Muscle layer of duodenum (tissue), 2 donors: ENCODE results near the gene PRPS2.

Experiments
- H3K27ac ChIP-seq: one replicate; pipeline ENCODE4 v1.7.0; 2013; ENCODE audit warnings: mild to moderate bottlenecking, low read length
- H3K27me3 ChIP-seq: one replicate; pipeline ENCODE4 v1.7.0; 2013; ENCODE audit warnings: low read depth, mild to moderate bottlenecking, control low read depth, low read length
- H3K36me3 ChIP-seq, 2 donors: one replicate each; pipeline ENCODE4 v1.7.0; 2013; ENCODE audit warnings: low read length in 2 of 2, control low read depth in 1 of 2, mild to moderate bottlenecking in 1 of 2; ENCODE audit not compliant: insufficient read depth in 2 of 2, control insufficient read depth in 1 of 2
- H3K4me1 ChIP-seq, 2 donors: one replicate each; pipeline ENCODE4 v1.7.0; 2013; ENCODE audit warnings: low read length in 2 of 2, mild to moderate bottlenecking in 2 of 2, control low read depth in 1 of 2, moderate library complexity in 1 of 2; ENCODE audit not compliant: insufficient read depth in 2 of 2, control insufficient read depth in 1 of 2
- H3K4me3 ChIP-seq, 2 donors: one replicate each; pipeline ENCODE4 v1.7.0; 2013; ENCODE audit warnings: low read length in 2 of 2, low read depth in 1 of 2, mild to moderate bottlenecking in 1 of 2
- H3K9me3 ChIP-seq, 2 donors: one replicate each; pipeline ENCODE4 v1.7.0; 2013; ENCODE audit warnings: low read length in 2 of 2, control low read depth in 1 of 2, mild to moderate bottlenecking in 1 of 2; ENCODE audit not compliant: control insufficient read depth in 1 of 2
- donor health status: healthy.

PRPS2 gene

DNA sequence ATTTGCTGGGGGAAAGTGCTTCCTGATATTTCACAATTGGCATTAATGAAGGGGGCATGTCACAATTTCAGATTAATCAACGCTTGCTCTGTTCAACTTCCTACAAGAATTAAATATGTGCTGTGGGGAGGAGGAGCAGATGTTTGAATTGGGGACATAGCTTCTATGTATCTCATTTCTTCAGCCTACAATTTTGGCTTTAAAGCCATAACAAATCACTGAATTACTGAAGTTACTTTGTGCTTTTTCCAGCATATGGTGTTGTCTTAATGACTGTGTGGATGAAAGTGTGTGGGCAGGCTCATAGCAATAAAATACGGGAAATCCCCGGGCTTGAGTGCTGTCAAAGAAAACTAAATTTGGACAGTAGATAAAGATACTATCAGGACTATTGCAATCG is 76.5 kb downstream of the PRPS2 start:
- Histone ChIP-seq H3K9me3 (no peaks in the 10 kb centered on the region), H3K27me3 (no peaks in the 10 kb centered on the region), H3K4me3 (no peak overlapping the region), H3K27ac (no peak overlapping the region), H3K4me1 (no peaks in the 10 kb centered on the region), H3K36me3 (no peaks in the 10 kb centered on the region)

DNA sequence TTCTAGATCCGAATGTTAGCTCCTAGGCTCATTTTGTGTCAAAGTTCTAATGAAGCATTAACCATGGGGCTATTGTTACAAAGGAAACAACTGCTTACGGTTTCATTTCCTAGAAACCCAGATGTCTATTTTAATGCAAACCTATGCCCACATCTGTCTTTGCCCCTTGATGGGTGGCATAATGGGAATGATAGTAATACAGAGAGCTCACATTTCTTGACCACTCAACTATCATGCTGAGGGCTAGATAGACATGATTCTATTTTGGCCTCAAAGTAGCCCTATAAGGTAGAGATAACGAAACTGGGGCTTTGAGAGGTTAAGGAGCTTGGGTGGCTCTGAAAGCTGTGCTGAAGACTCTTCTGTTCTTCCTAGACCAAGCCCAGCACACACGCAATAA is 77.5 kb downstream of the PRPS2 start:
- H3K27me3 ChIP-seq = no peaks in the 10 kb centered on the region
- H3K4me3 ChIP-seq = no peak overlapping the region
- H3K36me3 ChIP-seq = no peaks in the 10 kb centered on the region
- no peaks in the 10 kb centered on the region for H3K9me3 ChIP-seq
- no peak overlapping the region for H3K27ac ChIP-seq
- no peaks in the 10 kb centered on the region for H3K4me1 ChIP-seq

DNA sequence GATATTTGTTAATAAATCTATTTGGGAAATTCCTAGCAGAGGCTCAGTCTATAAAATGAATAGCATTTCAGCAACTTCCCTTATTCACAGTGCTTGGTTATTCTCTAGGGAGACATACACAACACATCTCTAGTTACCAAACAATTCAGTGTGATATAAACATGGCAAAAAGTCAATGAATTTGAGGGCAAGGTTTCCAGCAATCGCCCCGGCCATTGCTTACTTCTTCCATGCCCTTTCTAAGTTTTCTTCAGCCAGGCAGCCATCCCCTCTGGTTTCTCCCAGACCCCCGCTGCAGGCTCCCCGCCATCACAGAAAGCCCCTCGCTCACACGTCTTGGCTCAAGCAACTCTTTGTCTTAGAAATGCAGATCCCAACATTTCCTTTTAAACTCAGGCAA is 80.0 kb downstream of the PRPS2 start:
- no peaks in the 10 kb centered on the region for H3K27me3 ChIP-seq
- no peak overlapping the region for H3K27ac ChIP-seq
- H3K36me3 ChIP-seq = no peaks in the 10 kb centered on the region
- no peaks in the 10 kb centered on the region for H3K9me3 ChIP-seq
- H3K4me3 ChIP-seq = no peak overlapping the region
- H3K4me1 ChIP-seq = no peaks in the 10 kb centered on the region

DNA sequence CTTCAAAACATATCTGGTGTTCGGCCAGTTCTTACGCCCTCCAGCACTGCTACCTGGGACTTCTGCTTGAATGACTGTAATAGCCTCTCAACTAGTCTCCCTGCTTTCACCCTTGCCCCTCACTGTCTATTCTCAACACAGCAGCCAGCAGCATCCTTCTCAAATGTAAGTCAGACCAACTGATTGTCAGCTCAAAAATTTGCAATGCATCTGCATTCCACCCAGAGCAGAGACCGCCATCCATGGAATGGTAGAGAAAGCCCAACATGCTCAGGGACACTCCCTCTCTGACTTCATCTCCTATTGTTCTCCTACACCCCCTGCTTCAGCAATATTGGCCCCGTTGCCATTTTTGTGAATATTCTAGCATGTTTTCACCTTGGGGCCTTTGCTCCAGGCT is 81.5 kb downstream of the PRPS2 start:
- H3K4me1 ChIP-seq = no peaks in the 10 kb centered on the region
- no peaks in the 10 kb centered on the region for H3K36me3 ChIP-seq
- no peak overlapping the region for H3K27ac ChIP-seq
- no peaks in the 10 kb centered on the region for H3K9me3 ChIP-seq
- no peaks in the 10 kb centered on the region for H3K27me3 ChIP-seq
- no peak overlapping the region for H3K4me3 ChIP-seq
